Activated CD4-positive, alpha-beta T cell treated with anti-CD3 and anti-CD28 coated beads, Interleukin-2, amount 50 U/mL, for 24 hours (primary cell): ENCODE measurements around the gene WDFY2.
"Not testable (repeated sequence)": the region's sequence is repeated elsewhere in the genome, so short reads cannot be mapped to it uniquely, and the experiment has no call there.

Experiments
- DNase-seq, 2 donors: peaks; one replicate each; pipeline ENCODE4 v3.0.0-alpha.2; 2020; ENCODE audit warnings: low read depth in 1 of 2, low spot score in 1 of 2

Gene WDFY2

GRCh38 chr13:51629491-51630287 lies 45.4 kb downstream of the WDFY2 start:
- no peak for DNase-seq

GRCh38 chr13:51630288-51630615 lies 46.0 kb downstream of the WDFY2 start:
- DNase-seq = no peak

GRCh38 chr13:51632591-51633362 lies 48.5 kb downstream of the WDFY2 start:
- no peak for DNase-seq

GRCh38 chr13:51635137-51635878 lies 51.0 kb downstream of the WDFY2 start:
- DNase-seq = no peak

GRCh38 chr13:51636349-51636890 lies 52.2 kb downstream of the WDFY2 start:
- DNase-seq = no peak

- no peak for DNase-seq
Measured at GRCh38 chr13:51637852-51638215, 53.6 kb downstream of the WDFY2 start.

- no peak for DNase-seq
Measured at GRCh38 chr13:51638216-51638871, 54.1 kb downstream of the WDFY2 start.

- no peak for DNase-seq
Measured at GRCh38 chr13:51639171-51639570, 54.9 kb downstream of the WDFY2 start.

- not testable (repeated sequence) for DNase-seq
Measured at GRCh38 chr13:51640696-51641095, 56.4 kb downstream of the WDFY2 start.

- no peak for DNase-seq
Measured at GRCh38 chr13:51643105-51643881, 59.0 kb downstream of the WDFY2 start.

- DNase-seq = no peak
Measured at GRCh38 chr13:51643882-51644281, 59.6 kb downstream of the WDFY2 start.

GRCh38 chr13:51644654-51645053 lies 60.4 kb downstream of the WDFY2 start:
- no peak for DNase-seq

GRCh38 chr13:51645154-51645650 lies 60.9 kb downstream of the WDFY2 start:
- no peak for DNase-seq

- DNase-seq = no peak
Measured at GRCh38 chr13:51645761-51646670, 61.8 kb downstream of the WDFY2 start.

- no peak for DNase-seq
Measured at GRCh38 chr13:51647067-51647466, 62.8 kb downstream of the WDFY2 start.

GRCh38 chr13:51652193-51652592 lies 67.9 kb downstream of the WDFY2 start:
- not testable (repeated sequence) for DNase-seq

GRCh38 chr13:51659276-51660127 lies 75.2 kb downstream of the WDFY2 start:
- no peak for DNase-seq

- no peak for DNase-seq
Measured at GRCh38 chr13:51660813-51661212, 76.6 kb downstream of the WDFY2 start.
